IMR-90 (cell line): ENCODE data around the gene RPGR. TPM values are rescaled to one million over a fixed set of nuclear protein-coding genes. Genes with fewer than 3 reads are reported as not detected.

ENCODE experiments used
- ATAC-seq: fragments of 200-7000 bp; cut with Tn5 transposase; 2 replicates; pipeline ENCODE4 v1.9.1; 2020; ENCODE audit warnings: low read depth, mild to moderate bottlenecking, moderate library complexity
- BruUV-seq: library from RNA; stranded (reverse); fragments of 400-500 nt; replicated peaks from 2 replicates; lab custom pipeline; 2021; lab: Mats Ljungman, UMichigan
- CTCF ChIA-PET: fragments of 300-600 bp; formaldehyde crosslinking; extraction: SDS; loops from one replicate; lab custom pipeline; 2021; ENCODE audit warnings: antibody characterized with exemption; lab: Yijun Ruan, JAX
- POLR2A ChIA-PET: fragments of 300-600 bp; sonication (Branson Sonifier 250); formaldehyde crosslinking; loops from one replicate; lab custom pipeline; 2022; ENCODE audit warnings: antibody characterized with exemption; ENCODE audit not compliant: unreplicated experiment; lab: Charles Lee
- DNase-seq: peaks from one replicate; pipeline ENCODE4 v3.0.0; 2013
- H2AFZ ChIP-seq: replicated peaks from 2 replicates; pipeline ENCODE3; 2013; ENCODE audit warnings: low read length, mild to moderate bottlenecking; ENCODE audit not compliant: poor library complexity
- H2AK5ac ChIP-seq: 2 replicates; pipeline ENCODE4 v1.6.1; 2013; ENCODE audit warnings: low read depth, low read length, inconsistent platforms
- H2AK9ac ChIP-seq: replicated peaks from 2 replicates; pipeline ENCODE3; 2013; ENCODE audit warnings: mild to moderate bottlenecking, low read depth, low read length, moderate library complexity; ENCODE audit not compliant: poor library complexity
- H2BK120ac ChIP-seq: 2 replicates; pipeline ENCODE4 v1.6.1; 2013; ENCODE audit warnings: low read depth, low read length, inconsistent platforms
- H2BK15ac ChIP-seq: 3 replicates; pipeline ENCODE4 v1.6.1; 2013; ENCODE audit warnings: low read depth, low read length, inconsistent platforms
- H2BK20ac ChIP-seq: 2 replicates; pipeline ENCODE4 v1.6.1; 2013; ENCODE audit warnings: low read depth, mild to moderate bottlenecking, inconsistent platforms, low read length, moderate library complexity
- H2BK5ac ChIP-seq: 2 replicates; pipeline ENCODE4 v1.6.1; 2013; ENCODE audit warnings: mild to moderate bottlenecking, low read depth, low read length, inconsistent platforms; ENCODE audit not compliant: poor library complexity, severe bottlenecking
- H3K14ac ChIP-seq: replicated peaks from 2 replicates; pipeline ENCODE4 v1.6.1; 2013; ENCODE audit warnings: low read depth, low read length, inconsistent platforms
- H3K18ac ChIP-seq: 2 replicates; pipeline ENCODE4 v1.6.1; 2013; ENCODE audit warnings: low read depth, low read length, control low read depth
- H3K23ac ChIP-seq: 2 replicates; pipeline ENCODE4 v1.6.1; 2013; ENCODE audit warnings: low read depth, low read length, inconsistent platforms
- H3K27ac ChIP-seq: 2 replicates; pipeline ENCODE4 v1.5.1; 2013; ENCODE audit warnings: mild to moderate bottlenecking, control low read depth, low read length; ENCODE audit not compliant: insufficient read depth
- H3K27me3 ChIP-seq: 2 replicates; pipeline ENCODE4 v1.6.1; 2013; ENCODE audit warnings: low read length; ENCODE audit not compliant: control insufficient read depth, insufficient read depth
- H3K36me3 ChIP-seq: 2 replicates; pipeline ENCODE4 v1.6.1; 2013; ENCODE audit warnings: low read length, mixed read lengths; ENCODE audit not compliant: control insufficient read depth, insufficient read depth
- H3K4ac ChIP-seq: 2 replicates; pipeline ENCODE4 v1.6.1; 2013; ENCODE audit warnings: low read depth, low read length, inconsistent platforms
- H3K4me1 ChIP-seq: 2 replicates; pipeline ENCODE4 v1.6.1; 2013; ENCODE audit warnings: low read length, mixed read lengths; ENCODE audit not compliant: control insufficient read depth, insufficient read depth
- H3K4me2 ChIP-seq: 2 replicates; pipeline ENCODE4 v1.6.1; 2013; ENCODE audit warnings: low read depth, mild to moderate bottlenecking, control low read depth, low read length, moderate library complexity
- H3K4me3 ChIP-seq: 2 replicates; pipeline ENCODE4 v1.5.1; 2013; ENCODE audit warnings: low read depth, mild to moderate bottlenecking, control low read depth, low read length, moderate library complexity; ENCODE audit not compliant: insufficient read depth
- H3K56ac ChIP-seq: 2 replicates; pipeline ENCODE4 v1.6.1; 2013; ENCODE audit warnings: low read length, inconsistent platforms; ENCODE audit not compliant: insufficient read depth; ENCODE audit errors: extremely low read depth
- H3K79me1 ChIP-seq, 2 experiments: 2 replicates each; pipeline ENCODE4 v1.6.1; 2013; ENCODE audit warnings: low read length in 2 of 2, inconsistent platforms in 1 of 2, low read depth in 1 of 2
- H3K9ac ChIP-seq: 2 replicates; pipeline ENCODE4 v1.6.1; 2013; ENCODE audit warnings: low read depth, low read length, control low read depth
- H3K9me1 ChIP-seq: 2 replicates; pipeline ENCODE4 v1.6.1; 2013; ENCODE audit warnings: low read length, inconsistent platforms; ENCODE audit not compliant: insufficient read depth
- H3K9me3 ChIP-seq: 2 replicates; pipeline ENCODE4 v1.6.1; 2013; ENCODE audit warnings: low read length; ENCODE audit not compliant: control insufficient read depth, insufficient read depth
- H4K20me1 ChIP-seq: 2 replicates; pipeline ENCODE4 v1.6.1; 2013; ENCODE audit warnings: low read length, inconsistent platforms; ENCODE audit not compliant: insufficient read depth
- H4K5ac ChIP-seq: 2 replicates; pipeline ENCODE4 v1.6.1; 2013; ENCODE audit warnings: mild to moderate bottlenecking, low read depth, low read length, control low read depth
- H4K8ac ChIP-seq, 2 experiments: 2 replicates each; pipeline ENCODE4 v1.6.1; 2013; ENCODE audit warnings: low read depth in 2 of 2, low read length in 2 of 2, control low read depth in 1 of 2, inconsistent platforms in 1 of 2
- H4K91ac ChIP-seq: 2 replicates; pipeline ENCODE4 v1.6.1; 2013; ENCODE audit warnings: low read depth, low read length, inconsistent platforms; ENCODE audit not compliant: insufficient read depth
- MAZ ChIP-seq: IDR thresholded peaks from 2 replicates; pipeline ENCODE4 v1.6.1; 2012; ENCODE audit warnings: low read depth, mild to moderate bottlenecking, low read length, improper control_type of control experiment, moderate library complexity, borderline replicate concordance
- NFE2L2 ChIP-seq: fragments of 150-350 bp; IDR thresholded peaks from 2 replicates; pipeline ENCODE4 v1.6.1; 2016; ENCODE audit warnings: low read depth, mild to moderate bottlenecking, low read length
- dilution Hi-C: fragments of 300-500 bp; cut with HindIII; formaldehyde crosslinking; loops from one replicate; pipeline ENCODE4 v1.14.3; 2018; ENCODE audit warnings: low sequenced_read_pairs; ENCODE audit not compliant: unreplicated experiment
- in situ Hi-C: fragments of 300-500 bp; cut with MboI; formaldehyde crosslinking; loops from 3 replicates; pipeline ENCODE4 v1.14.3; 2019; ENCODE audit warnings: low sequenced_read_pairs, inconsistent platforms, mixed read lengths
- intact Hi-C: fragments of 100-400 bp; cut with micrococcal nuclease; formaldehyde crosslinking; loops from 2 replicates; pipeline ENCODE4 v1.10.0; 2022
- polyA plus RNA-seq, 3 experiments: library from polyadenylated mRNA; depleted of rRNA; stranded (reverse); fragments of >200 nt; gene quantifications; 2 replicates each; pipeline ENCODE4 v1.2.3, GENCODE V29; 2012; ENCODE audit warnings: low replicate concordance in 1 of 3
- total RNA-seq: library from RNA; depleted of rRNA; stranded (reverse); fragments of >200 nt; gene quantifications from 2 replicates; pipeline ENCODE4 v1.2.3, GENCODE V29; 2012

The RPGR gene
- total and polyA plus RNA-seq, 2 of the 4 experiments (the other 2 are of a cell fraction): 2.2 to 3.8 TPM

GRCh38 chrX:38363046-38363445, 35.7 kb upstream of the RPGR start:
- Histone ChIP-seq H3K9me3 (no peaks in the 10 kb centered on the region), H3K56ac (no peak overlapping the region), H4K20me1 (no peaks in the 10 kb centered on the region), H4K91ac (no peak overlapping the region), H3K4ac (no peak overlapping the region), H3K4me1 (no peaks in the 10 kb centered on the region), H2BK15ac (no peak overlapping the region), H2BK5ac (no peak overlapping the region), H3K4me3 (no peak overlapping the region), H2BK20ac (no peak overlapping the region), H3K27ac (no peak overlapping the region), H3K79me1 (no peaks in the 10 kb centered on the region), H3K9ac (no peak overlapping the region), H2AK5ac (no peak overlapping the region), H3K9me1 (no peaks in the 10 kb centered on the region), H2BK120ac (no peak overlapping the region), H2AFZ (no peak overlapping the region), H3K23ac (no peak overlapping the region), H2AK9ac (no peak overlapping the region), H3K36me3 (no peaks in the 10 kb centered on the region), H4K5ac (no peak overlapping the region), H3K18ac (no peak overlapping the region), H4K8ac (no peak overlapping the region), H3K27me3 (0 out of 2 replicates have a peak, but pooled peaks cover 2% of the 10 kb centered on the region), H3K14ac (no peak overlapping the region), H3K4me2 (no peak overlapping the region)
- in situ Hi-C loops: no loop called here
- ChIA-PET CTCF (no interaction called here), POLR2A (no interaction called here)
- BruUV-seq: no TSS peak
- TF ChIP-seq MAZ: no peak
- no peak for TF ChIP-seq NFE2L2
- intact Hi-C loops: no loop called here
- no peak for DNase-seq
- ATAC-seq: no peak
- dilution Hi-C loops: no loop called here
